Activated CD4-positive, CD25-positive, alpha-beta regulatory T cell treated with anti-CD3 and anti-CD28 coated beads, Interleukin-2, amount 50 U/mL, for 16 hours (primary cell): ENCODE results near the gene TCAP.

ENCODE experiments used
- DNase-seq: peaks from one replicate; pipeline ENCODE4 v3.0.0-alpha.2; 2020; ENCODE audit warnings: low read depth, low spot score

Gene TCAP

DNA sequence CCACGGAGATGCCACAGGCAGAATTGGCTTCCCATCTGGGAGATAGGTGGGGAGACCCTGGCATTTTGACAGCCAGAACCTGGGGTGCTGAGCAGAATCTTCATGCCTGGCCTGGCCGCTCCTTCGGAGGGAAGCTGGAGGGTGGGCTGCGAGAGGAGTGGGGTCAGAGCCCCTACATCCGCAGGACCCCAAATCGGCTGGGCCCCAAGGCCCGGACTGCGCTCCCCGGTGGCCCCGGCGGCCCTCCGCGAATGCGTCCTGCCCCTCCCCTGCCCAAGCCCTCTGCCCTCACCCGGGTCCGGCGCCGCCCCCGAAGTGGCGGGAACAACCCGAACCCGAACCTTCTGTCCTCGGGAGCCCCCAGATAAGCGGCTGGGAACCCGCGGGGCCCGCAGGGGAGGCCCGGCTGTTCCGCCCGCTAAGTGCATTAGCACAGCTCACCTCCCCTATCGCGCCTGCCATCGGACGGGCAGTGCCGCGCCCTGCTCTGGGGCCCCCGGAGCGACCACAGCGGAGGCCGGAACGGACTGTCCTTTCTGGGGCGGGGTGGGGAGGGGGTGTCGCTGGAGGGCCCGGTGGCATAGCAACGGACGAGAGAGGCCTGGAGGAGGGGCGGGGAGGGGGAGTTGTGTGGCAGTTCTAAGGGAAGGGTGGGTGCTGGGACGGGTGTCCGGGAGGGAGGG, 2.3 kb downstream of the TCAP start:
- no peak for DNase-seq

DNA sequence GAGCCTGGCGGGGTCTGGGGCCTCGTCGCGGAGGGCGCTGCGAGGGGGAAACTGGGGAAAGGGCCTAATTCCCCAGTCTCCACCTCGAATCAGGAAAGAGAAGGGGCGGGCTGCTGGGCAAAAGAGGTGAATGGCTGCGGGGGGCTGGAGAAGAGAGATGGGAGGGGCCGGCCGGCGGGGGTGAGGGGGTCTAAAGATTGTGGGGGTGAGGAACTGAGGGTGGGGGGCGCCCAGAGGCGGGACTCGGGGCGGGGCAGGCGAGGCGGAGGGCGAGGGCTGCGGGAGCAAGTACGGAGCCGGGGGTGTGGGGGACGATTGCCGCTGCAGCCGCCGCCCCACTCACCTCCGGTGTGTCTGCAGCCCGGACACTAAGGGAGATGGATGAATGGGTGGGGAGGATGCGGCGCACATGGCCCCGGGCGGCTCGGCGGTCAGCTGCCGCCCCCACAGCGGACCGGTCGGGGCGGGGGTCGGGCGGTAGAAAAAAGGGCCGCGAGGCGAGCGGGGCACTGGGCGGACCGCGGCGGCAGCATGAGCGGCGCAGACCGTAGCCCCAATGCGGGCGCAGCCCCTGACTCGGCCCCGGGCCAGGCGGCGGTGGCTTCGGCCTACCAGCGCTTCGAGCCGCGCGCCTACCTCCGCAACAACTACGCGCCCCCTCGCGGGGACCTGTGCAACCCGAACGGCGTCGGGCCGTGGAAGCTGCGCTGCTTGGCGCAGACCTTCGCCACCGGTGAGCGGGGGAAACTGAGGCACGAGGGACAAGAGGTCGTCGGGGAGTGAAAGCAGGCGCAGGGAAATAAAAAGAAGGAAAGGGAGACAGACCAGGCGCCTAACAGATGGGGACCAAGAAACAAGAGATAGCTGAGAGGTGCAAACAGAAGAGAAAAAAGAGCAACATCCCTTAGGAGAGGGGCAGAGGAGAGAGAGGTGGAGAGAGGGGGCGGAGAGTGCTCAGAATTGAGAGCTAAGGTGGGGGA, 3.1 kb downstream of the TCAP start, which contains the start of gene PNMT:
Gene PNMT (plus strand): TSS at position 509 of the 980 bp plus-strand sequence. CDS start 23 bp downstream, at position 532.
- no peak for DNase-seq

DNA sequence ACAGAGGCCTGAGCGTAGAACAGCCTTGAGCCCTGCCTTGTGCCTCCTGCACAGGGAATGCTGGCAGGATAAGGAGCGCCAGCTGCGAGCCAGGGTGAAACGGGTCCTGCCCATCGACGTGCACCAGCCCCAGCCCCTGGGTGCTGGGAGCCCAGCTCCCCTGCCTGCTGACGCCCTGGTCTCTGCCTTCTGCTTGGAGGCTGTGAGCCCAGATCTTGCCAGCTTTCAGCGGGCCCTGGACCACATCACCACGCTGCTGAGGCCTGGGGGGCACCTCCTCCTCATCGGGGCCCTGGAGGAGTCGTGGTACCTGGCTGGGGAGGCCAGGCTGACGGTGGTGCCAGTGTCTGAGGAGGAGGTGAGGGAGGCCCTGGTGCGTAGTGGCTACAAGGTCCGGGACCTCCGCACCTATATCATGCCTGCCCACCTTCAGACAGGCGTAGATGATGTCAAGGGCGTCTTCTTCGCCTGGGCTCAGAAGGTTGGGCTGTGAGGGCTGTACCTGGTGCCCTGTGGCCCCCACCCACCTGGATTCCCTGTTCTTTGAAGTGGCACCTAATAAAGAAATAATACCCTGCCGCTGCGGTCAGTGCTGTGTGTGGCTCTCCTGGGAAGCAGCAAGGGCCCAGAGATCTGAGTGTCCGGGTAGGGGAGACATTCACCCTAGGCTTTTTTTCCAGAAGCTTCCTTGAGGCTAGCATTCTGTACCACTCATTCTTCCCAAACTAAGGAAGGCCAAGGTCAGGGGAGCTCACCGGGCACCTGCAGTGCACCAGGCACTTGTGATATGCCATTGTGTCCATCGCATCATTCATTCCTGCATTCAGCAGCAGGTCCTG, 5.0 kb downstream of the TCAP start:
- DNase-seq: no peak

DNA sequence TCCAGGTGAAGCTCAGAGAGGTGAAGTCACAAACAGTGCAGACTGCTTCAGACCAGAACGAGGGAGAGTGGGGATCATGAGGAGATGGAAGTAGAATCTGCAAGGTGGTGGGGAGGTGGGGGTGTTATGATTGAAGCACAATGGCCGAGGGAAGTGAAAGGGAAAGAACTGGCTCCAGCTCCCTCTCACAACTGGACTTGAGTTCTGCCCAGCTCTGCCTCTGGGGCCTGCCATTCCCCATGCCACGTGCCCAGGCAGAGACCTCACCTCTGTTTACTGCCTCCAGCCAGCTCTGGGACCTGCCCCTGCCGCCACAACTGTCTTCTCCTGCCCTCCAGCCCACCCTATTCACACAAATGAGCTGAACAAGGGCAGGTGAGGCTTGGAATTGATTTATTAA, 5.6 kb downstream of the TCAP start:
- no peak for DNase-seq

DNA sequence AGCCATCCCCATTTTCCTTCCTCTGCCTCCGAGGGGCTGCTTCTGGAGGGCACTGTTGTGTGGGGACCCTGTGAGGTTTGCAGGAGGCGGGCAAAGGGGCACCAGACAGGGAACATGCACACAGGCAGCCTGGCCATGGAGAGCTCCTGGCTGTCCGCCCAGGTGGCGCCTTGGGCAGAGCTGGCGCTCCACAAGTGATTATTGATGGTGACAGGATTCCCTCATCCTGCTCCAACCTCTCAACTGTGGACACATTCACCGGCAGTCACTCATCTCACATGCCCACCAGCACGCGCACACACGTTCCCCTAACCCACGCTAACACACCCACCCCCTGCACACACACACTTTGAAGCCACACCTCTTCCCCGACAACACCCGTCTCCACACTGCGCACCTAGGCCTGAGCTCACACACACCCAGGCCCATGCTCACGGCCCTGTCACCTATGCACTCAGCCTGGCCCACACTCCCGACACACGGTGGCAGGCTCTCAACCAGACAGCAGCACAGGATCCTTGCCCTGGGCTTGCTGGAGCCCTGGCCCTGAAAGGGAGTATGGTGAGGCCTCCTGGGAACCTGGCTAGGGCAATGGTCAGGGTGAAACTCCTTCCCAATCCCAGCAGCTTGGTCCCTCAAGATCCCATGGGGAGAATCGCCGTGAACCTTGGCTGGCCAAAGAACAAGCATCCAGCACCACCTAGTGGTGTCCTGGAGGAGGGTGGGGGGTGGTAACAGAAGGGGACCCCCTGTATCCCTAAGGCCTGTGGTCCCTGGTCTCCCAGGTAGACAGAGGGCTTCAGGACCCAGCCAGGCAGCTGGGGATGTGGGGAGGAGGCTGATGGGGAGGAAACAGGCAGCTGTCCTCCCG, 6.7 kb downstream of the TCAP start:
- DNase-seq: no peak

DNA sequence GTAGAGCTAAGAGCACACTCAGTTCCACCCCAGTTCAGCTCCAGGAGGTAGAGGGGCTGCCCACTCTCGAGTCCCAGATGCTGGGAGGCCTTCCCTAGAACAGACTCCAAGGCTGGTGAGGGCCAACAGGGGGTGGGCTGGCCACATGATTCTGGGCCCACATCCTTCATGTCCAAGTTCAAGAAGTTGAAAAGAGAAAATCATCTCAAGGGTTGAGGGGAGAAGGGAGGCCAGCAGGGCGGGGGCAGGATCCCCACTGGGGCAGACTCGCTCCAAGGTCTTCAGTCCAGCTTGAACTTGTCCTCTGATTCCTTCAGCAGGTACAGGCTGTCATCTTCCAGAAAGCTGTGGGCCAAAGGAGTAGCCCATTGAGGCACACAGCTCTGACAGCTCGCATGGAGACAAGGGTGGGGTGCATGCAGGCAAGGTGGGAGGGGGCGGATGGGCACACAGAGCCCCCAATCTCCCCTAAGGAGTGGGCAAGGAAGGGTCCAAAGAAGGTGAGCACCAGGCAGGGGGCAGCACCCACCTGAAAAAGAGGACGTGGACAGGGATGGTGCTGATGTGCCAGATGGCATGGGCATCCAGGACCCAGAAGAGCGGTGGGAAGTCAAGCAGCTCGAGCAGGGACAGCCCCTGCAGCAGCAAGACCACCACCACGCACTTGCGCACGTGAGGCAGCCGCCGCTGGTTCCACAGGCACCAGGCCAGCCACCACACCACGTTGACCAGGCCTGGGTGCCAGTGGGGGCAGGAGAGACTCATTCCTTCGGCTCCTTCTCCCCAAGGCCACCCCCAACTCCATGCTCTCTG, 7.6 kb downstream of the TCAP start:
- DNase-seq: no peak

DNA sequence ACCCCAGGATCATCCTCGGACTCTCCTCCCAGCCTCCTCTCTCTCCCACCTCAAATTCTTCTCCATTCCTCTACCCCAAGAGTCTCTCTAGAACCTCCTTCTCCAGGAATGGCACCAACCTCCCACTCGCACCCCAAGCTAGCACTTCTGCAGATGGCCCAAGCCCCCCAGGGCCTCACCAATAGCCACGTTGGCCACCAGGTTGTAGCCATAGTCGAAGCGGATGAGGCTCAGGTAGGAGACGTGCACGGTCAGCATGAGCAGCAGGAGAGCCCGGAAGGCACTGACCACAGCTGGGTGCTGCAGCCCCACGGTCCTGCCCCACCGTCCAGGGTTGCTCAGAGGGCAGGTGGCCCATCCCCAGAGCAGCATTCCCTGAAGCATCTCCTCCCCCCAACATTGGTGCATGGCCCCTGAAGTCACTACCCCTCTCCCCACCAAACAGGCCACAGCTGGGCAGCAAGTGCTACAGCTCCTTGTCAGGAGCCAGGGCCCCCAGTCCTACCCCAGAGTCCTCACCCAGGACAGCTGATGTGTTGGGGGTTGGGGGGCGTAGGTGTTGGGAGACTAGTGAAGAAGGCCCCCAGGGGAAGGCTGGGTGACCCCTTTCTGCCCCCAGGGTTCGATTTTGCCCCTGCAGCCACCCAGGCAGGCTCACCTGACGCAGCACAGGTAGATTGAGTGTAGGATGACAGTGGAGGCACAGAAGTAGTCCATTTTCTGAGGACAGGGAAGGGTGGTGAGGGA, 8.4 kb downstream of the TCAP start:
- no peak for DNase-seq

DNA sequence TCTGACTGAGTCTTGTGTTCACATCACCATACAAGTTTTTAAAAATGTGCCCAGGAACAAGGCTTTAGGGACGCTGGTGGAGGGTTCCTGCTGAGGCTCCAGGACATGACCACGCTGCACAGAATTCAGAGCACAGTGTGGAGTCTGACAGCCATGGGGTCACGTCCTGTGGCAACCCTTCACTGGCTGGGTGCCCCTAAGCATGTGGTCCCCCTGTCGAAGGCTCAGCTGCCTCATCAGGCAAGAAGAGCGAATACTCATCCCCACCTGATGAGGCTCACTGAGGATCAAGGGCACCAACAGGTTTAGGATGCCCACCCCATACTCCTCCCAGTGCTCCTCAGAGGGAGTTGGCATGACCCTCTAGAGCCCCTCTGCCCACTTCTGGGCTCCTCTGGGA, 9.0 kb downstream of the TCAP start:
- DNase-seq: no peak

DNA sequence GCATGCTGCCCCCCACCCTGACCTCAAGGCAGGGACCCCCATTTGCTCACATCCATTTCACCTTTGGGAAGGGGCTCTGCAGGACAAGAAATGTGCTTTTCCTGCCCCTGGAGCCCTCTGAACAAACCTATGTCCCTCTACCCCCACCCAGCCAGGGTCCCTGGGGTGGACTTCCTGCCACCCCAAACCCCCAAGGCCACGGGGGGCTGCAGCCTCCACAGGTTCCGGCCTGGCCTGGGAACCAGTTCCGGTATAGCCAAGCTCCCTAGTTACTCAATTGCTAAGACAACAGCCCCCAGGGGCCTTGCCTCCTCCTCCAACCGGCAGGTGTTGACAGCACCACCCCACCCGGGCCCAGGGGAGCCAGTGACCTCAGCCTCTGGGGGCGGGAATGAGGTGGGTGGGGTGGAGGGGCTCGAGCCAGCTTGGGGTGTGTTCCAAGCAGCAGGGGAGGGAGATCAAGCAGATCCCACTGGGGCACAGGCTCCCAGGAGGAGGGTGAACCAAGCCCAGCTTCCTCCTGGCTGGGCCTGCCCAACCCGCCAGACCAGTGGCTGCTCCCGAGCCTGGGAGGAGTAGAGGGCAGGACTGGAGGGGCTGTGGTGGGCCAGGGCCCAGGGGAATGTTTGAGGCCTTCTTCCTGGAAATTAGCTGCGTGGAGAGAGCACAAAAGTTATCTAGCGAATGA, 9.7 kb downstream of the TCAP start:
- DNase-seq: no peak

DNA sequence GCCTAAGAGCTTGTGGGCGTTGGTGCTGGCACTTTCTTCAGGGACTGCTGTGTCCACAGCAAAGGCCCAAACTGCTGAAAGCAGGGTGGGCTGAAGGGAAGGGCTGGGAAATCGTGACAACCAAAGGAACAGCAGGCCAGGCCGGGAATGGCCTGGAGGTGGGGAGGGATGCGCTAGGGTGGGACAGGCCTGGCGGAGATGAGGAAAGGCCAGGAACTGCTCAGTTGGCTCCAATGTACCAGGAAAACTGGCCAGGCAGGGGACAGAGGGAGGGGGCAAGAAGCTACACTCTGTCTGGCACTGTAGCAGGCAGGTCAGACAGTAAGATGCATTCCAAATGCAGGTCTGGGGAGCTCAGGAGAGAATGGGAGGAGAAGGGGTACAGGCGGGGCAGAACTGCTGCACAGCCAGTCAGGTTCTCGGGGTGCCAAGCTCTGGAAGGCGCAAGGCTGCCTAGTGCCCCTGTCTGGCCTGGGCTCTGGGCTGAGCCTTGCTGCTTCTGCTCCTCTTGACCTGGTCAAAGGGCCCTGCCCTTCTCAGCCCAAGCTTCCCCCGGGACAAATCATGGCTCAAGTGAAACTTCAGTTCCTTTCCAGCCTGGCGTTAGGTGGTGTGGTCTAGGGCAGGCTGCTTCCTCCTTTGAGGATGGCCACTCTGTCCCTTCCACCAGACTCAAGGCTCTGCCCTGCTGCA, 10.4 kb downstream of the TCAP start:
- no peak for DNase-seq

DNA sequence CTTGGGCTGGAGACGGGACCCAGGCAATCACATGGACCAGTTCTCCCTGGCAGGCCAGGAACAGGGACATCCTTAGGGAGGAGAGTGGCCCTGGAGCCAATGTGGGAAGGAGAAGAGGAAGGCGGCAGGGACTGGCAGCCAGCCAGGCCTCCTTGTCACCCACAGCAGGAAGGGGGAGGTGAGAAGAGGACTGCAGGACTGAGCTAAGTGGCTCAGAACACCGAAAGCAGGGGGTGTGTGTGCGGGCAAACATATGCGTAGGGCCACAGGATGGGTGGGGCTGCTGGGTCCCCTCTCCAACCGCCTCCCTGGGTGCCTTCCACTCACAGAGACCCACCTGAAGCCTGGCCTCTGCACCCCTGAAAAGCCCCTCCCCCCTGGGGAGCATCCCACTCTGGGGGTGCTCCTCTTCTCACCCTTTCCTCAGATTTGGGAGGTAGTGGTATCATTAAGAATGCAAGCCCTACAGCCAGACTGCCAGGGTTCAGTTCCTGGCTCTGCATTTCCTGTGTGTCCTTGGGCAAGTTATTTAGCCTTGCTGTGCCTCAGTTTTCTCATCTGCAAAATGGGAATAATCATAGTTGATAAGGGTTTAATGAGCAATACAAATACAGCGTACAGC, 11.2 kb downstream of the TCAP start:
- no peak for DNase-seq

DNA sequence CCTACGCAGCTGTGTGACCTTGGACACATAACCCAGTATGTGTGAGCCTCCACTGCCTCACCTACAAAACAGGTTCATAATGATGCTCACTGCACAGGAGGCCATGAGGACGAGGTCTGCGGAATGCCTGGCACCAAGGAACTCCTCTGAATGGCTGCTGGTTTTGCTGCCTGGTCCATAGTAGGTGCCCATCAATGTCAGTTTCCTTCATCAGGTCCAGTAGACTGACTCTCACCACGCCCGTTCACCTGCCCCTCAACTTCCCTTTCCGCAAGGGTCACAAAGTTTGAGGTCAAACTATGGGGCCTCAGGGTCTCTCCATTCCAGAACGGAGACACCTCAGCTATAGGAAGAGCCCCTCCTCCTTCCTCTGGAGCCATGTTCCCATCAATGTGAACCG, 11.9 kb downstream of the TCAP start:
- DNase-seq: no peak

DNA sequence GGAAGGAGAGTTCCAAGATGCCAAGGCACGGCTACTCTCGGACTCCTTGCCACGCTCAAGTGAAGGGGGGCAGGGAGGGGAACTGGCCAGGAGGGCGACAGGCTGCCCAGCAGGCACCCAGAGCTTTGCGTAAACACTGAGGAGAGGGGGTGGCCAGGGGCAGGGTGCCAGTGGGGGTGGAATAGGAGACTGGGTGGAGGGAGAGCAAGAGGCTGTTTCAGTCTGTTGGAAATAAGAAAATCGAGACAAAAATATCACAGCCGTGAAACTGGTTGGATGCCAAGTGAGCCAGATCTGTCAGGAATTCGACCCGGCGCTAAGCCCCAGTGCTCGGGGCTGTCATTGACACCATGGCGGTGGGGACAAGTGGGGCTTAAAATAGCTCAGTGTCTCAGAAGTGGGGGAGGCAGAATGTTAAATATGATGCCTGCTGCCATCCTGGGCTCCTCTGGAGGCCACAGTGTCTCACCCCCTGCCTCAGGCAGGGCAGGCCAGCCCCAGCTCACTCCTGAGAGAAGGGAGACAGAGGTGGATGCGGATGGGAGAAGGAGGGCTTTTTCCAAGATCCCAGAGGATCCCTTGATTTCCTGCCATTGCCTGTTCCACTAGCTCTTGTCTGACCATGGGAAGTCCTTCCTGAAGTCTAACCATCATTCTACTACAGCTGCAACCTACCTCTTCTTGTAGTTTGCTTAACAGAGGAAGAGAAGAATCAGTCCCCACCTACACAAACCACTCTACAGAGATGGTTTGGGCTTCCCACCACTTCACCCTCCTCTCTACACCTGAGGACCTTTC, 12.6 kb downstream of the TCAP start:
- DNase-seq: no peak

DNA sequence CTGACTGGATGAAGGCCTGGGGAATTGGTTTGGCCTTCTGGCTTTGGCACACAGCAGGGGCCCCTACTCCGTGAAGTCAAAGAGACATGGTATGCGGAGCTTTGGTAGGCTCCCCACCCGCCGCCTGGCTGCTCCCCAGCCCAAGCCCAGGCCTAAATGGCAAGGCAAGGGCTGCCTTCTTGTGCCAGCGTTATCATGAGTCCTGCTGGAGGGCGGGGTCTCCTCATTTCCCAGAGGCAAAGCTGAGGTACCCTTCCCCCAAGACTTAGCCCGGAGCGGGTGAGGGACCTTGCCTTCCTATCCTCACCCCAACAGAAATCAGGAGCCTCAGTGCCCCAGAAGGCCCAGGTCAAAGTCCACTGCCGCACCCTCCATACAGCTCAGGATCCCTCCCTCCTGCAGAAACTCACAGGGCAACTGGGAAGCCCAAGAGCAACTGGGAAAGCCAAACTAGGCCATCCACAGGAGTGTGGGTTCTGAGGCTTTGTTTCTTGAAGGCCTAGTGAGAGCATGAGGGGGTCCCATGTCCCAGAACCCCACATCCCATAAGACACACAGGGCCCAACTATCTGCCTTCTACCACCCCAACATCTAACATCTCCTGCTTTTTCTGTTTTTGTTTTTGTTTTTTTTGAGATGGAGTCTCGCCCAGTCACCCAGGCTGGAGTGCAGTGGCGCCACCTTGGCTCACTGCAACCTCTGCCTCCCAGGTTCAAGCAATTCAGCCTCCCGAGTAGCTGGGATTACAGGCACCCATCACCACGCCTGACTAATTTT, 13.4 kb downstream of the TCAP start:
- no peak for DNase-seq

DNA sequence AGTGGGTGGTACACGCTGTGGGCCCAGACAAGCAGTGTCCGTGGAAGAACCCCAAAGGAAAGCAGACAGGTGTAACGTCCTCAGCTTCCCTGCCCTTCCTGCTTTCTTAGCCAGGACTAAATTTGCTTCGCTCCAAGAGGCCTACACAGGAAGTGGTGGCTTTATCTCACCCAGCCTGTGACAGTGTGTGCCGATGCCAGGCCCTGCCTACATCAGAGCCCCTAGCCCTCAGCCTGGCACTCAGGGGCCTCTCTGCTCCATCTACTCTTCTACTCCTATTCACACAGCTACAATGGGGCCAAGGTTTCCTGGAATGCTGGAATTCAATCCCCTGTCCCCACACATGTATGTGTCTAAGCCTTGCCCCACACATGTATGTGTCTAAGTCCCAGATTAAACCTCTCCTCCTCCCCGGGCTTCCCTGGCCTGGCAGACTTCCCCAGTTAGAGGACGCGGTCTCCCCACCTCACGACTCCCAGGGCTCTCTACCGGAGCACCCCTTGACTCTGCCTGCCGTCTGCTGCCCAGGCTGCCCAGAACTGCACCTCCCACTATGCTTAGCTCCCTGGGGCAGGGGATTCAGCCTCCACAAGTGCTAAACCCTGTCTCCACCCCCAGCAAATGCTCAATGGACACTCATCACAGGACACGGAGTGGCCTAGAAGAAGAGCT, 14.5 kb downstream of the TCAP start:
- no peak for DNase-seq
